Measurements from ENCODE around the gene MAD2L2.
A peak's percentile ranks its signal among the peaks of the same experiment; 100 is the strongest.

MAD2L2 gene

DNA sequence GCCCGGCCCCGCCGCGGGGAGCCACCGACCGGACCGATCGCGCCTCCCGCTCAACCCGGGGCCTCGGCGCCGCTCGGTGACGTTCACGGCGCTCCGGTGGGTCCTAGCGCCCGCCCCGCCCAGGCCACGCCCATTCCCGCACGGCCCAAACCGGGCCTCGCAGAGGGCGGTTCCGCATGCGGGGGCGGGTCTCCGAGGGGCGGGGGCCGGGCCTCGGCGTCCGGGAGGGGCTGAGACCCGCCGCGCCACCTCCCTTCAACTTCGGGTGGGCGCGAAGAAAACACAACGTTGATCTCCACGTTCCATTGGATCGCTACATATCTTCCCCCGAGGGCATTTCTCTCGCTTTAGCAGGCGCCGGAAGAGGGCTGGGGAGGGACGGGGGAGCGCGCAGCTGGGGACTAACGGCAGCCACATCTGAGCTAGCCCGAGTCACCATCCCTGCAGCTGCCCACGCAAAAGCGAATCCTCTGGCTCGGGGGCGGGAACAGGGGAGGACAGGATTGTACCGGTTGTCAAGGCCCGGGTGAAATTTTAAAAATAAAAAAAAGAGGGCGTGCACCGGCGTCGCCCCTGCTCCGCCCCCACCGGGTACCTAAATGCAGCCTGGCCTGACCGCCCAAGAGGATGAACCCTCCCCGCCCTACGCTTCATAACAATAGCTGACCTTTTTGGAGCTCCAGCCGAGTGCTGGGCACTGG is at the start of gene MAD2L2:
Gene MAD2L2, minus strand, starts transcription at position 78 of the 701 bp plus-strand sequence. CDS start 547 bp downstream, outside the sequence.
- peak within 1 kb of the TSS; percentile 99 for H3K4me3 Mint-ChIP-seq
- no peaks in the 10 kb centered on the region for H3K9me3 Mint-ChIP-seq
- peaks cover 26% of the 10 kb centered on the region for H3K4me1 Mint-ChIP-seq (ENCODE audit: low read depth)
- H3K27me3 Mint-ChIP-seq, result peaks cover 21% of the 10 kb centered on the region
- peak within 1 kb of the TSS; percentile 92 for H3K27ac Mint-ChIP-seq
- peaks cover 33% of the 10 kb centered on the region for H3K36me3 Mint-ChIP-seq (ENCODE audit: low read depth)
- intact Hi-C loops (cut with micrococcal nuclease), result no loop called here

DNA sequence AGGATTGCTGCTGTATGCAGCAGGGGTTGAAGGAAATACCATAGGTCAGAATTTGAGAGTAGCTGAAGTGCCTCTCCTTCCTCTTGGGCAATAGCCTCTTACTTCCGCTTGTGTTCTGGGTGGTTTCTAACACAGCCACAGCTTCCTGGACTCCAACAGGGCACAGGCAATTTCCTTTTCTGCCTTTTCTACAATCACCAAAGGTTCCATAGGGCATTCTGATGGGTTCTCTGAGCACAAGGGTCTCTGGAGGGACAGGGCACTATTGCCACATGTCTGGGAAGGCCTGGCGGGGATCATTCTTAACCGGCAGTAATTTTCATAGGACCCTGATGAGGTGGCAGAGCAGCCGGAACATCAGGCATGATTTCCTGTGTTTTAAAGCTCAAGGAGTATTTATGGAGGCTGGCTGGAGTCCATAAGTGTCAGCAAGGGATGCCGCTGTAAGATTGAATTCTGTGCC is 49.5 kb upstream of the MAD2L2 start:
- H3K4me3 Mint-ChIP-seq, result peak overlapping the region; percentile 58
- intact Hi-C loops (cut with micrococcal nuclease), result no loop called here
- H3K27ac Mint-ChIP-seq, result peak overlapping the region; percentile 30
- no peaks in the 10 kb centered on the region for H3K9me3 Mint-ChIP-seq
- no peaks in the 10 kb centered on the region for H3K27me3 Mint-ChIP-seq
- H3K36me3 Mint-ChIP-seq (ENCODE audit: low read depth), result no peaks in the 10 kb centered on the region
- peaks cover 64% of the 10 kb centered on the region for H3K4me1 Mint-ChIP-seq (ENCODE audit: low read depth)

DNA sequence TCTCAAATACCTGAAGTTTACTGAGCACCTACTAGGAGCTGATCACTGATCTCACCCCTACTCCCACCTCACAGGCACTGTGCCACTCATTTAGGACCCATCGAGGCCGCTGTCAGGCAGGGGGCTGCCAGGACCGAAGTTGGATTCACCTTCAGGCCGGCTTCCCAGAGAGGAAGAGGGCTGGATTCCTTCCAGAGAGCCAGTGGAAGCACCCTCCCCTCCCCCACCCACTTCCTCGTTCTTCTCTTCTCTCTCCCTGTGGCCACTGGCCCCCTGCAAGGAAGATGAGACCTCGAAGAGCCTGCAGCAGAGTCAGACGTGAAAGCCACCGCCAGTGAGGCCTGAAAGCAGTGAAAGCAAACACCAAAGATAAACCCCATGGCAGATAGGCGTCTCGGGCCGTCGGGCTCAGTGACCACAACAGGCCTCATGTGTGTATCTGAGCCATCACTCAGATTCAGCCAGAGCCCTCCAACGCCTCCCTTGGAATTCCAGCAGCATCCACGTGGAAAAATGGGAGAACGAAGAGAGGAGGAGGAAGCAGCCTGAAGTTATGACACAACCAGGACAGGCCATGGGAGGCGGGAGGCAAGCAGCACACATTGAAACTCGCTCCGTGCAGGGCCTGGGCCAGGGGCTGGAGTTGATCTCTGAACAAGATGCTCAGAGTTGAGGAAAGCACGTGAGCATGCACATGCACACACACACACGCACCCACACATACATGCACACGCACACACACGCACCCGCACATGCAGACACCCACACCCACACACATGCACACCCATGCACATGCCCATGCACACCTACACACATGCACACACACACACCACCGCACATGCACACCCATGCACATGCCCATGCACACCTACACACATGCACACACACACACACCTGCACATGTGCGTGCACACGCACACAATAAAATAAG is 48.8 kb upstream of the MAD2L2 start:
- intact Hi-C loops (cut with micrococcal nuclease), result no loop called here
- H3K27ac Mint-ChIP-seq, result peak overlapping the region; percentile 30
- H3K27me3 Mint-ChIP-seq, result no peaks in the 10 kb centered on the region
- peak overlapping the region; percentile 33 for H3K4me3 Mint-ChIP-seq
- H3K9me3 Mint-ChIP-seq, result no peaks in the 10 kb centered on the region
- H3K36me3 Mint-ChIP-seq (ENCODE audit: low read depth), result no peaks in the 10 kb centered on the region
- peaks cover 67% of the 10 kb centered on the region for H3K4me1 Mint-ChIP-seq (ENCODE audit: low read depth)

DNA sequence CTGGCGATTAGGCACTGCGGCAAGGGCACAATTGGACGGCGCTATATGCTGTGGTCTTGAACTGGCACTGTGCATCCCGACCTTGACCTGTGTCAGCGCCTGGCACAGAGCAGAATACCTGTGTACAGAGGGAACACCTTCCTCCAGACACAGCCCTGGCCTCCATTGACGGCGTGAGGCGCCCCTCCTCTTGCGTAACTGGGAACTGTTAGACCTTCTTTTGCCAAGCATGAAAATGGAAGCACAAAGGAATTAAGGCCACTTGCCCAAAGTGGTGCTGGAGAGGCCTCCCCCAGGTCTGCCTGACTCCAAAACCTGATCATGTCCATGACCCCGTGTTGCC is 48.2 kb upstream of the MAD2L2 start:
- peak overlapping the region; percentile 30 for H3K27ac Mint-ChIP-seq
- intact Hi-C loops (cut with micrococcal nuclease), result no loop called here
- H3K4me3 Mint-ChIP-seq, result no peak overlapping the region
- peaks cover 73% of the 10 kb centered on the region for H3K4me1 Mint-ChIP-seq (ENCODE audit: low read depth)
- H3K36me3 Mint-ChIP-seq (ENCODE audit: low read depth), result no peaks in the 10 kb centered on the region
- no peaks in the 10 kb centered on the region for H3K9me3 Mint-ChIP-seq
- H3K27me3 Mint-ChIP-seq, result no peaks in the 10 kb centered on the region

DNA sequence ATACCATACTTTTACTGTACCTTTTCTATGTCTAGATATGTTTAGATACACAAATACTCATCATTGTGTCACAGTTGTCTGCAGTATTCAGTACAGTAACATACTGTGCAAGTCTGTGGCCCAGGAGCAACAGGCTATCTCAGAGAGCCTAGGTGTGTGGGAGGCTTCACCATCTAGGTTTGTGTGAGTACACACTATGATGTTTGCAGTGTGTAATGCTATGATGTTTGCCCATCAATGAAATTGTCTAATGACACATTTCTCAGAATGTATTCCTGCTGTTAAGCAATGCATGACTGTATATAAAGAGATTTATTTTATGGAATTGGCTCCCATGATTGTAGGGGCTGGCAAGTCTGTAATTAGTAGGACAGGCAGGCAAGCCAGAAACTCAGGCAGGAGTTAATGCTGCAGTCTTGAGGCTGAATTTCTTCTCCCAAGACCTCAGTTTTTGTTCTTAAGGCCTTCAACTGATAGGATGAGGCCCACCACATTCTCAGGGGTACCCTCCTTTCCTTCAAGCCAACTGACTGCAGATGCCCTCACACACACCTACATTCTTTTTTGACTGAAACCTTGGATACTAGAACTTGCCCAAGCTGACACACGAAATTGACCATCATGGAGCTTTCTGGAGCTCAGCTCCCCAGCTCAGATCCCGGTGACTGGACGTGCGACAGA is 47.3 kb upstream of the MAD2L2 start:
- intact Hi-C loops (cut with micrococcal nuclease), result no loop called here
- Mint-ChIP-seq H3K36me3 (ENCODE audit: low read depth) (no peaks in the 10 kb centered on the region), H3K27ac (no peak overlapping the region), H3K9me3 (no peaks in the 10 kb centered on the region), H3K27me3 (no peaks in the 10 kb centered on the region), H3K4me1 (ENCODE audit: low read depth) (peaks cover 73% of the 10 kb centered on the region), H3K4me3 (no peak overlapping the region)

DNA sequence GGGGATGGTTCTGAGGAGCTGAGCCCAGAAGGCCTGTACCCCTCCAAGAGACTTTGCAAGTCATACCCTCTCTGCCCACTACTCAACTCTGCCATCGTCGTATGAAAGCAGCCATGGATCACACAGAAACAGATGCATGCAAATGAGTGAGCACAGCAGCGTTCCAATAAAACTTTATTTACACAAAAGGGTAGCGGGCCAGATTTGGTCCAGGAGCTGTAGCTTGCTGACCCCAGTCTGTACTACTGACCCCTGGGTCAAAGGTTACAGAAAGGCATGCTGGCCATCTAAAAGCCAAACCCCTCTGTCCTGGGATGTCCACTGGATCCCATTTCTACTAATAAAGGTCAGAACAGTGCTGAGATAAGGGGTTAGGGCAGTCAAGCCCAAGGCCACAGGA is 46.2 kb upstream of the MAD2L2 start:
- H3K4me1 Mint-ChIP-seq (ENCODE audit: low read depth), result peaks cover 67% of the 10 kb centered on the region

DNA sequence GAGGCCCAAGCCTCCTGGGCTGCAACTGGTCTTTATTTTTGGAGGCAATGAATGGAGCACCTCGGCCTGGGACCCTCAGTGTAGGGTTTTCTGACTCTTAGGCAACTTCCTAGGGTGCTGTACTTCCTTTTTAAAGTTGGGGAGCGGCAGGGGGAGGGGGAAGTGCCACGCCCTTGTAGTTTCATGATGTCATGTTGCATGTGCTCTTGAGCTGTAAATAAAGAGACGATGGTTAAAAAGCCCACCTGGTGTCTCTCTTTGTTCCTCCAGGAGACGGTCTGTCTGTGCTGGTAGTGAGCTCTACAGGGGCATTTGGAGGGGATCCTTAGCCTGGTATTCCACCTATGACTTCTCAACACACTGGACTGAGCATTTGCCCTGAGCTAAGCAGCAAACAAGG is 44.7 kb upstream of the MAD2L2 start:
- Mint-ChIP-seq H3K27ac (peak overlapping the region; percentile 47), H3K9me3 (no peaks in the 10 kb centered on the region), H3K27me3 (no peaks in the 10 kb centered on the region), H3K36me3 (ENCODE audit: low read depth) (no peaks in the 10 kb centered on the region), H3K4me1 (ENCODE audit: low read depth) (peaks cover 52% of the 10 kb centered on the region), H3K4me3 (no peak overlapping the region)
- intact Hi-C loops (cut with micrococcal nuclease), result no loop called here

More for the DNA sequence above, 46.2 kb upstream of the MAD2L2 start:
- Mint-ChIP-seq H3K4me3 (no peak overlapping the region), H3K27me3 (no peaks in the 10 kb centered on the region), H3K9me3 (no peaks in the 10 kb centered on the region), H3K36me3 (ENCODE audit: low read depth) (no peaks in the 10 kb centered on the region), H3K27ac (no peak overlapping the region)
- intact Hi-C loops (cut with micrococcal nuclease), result no loop called here

DNA sequence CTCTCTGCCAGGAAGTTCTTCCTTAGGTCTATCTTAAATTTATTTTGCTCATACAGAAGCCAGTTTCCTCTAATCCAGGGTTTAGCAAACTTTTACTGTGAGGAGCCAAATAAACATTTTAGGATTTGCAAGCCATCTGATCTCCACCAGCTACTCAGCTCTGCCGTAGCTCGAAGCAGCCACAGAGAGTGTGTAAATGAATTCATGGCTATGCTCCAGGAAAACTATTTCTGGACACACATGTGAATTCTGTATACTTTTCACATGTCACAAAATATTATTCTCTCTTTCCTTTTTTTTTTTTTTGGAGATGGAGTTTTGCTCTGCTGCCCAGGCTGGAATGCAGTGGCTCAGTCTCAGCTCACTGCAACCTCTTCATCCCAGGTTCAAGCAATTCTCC is 41.6 kb upstream of the MAD2L2 start:
- intact Hi-C loops (cut with micrococcal nuclease), result no loop called here
- Mint-ChIP-seq H3K27me3 (no peaks in the 10 kb centered on the region), H3K36me3 (ENCODE audit: low read depth) (no peaks in the 10 kb centered on the region), H3K4me1 (ENCODE audit: low read depth) (peaks cover 41% of the 10 kb centered on the region), H3K27ac (no peak overlapping the region), H3K9me3 (no peaks in the 10 kb centered on the region), H3K4me3 (no peak overlapping the region)

DNA sequence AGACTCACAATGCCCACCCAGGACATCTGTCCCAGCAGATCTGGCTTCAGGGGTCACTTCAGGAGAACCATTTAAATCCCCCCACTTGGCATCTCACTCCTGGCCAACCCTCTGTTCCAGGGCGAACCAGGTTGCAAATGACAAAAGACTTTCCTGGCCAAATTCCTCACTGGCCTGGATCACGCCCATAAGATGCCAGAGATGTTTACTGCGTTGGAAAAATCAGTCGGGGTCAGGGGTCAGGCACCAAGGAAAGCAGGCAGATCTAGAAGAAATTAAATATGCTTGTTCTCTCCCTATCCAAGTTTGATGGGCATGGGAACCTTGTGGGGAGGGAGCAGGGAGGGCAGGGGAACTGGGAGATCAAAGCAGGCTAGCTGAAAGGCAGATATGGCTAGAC is 40.4 kb upstream of the MAD2L2 start:
- H3K27me3 Mint-ChIP-seq, result no peaks in the 10 kb centered on the region
- no peaks in the 10 kb centered on the region for H3K36me3 Mint-ChIP-seq (ENCODE audit: low read depth)
- H3K4me3 Mint-ChIP-seq, result no peak overlapping the region
- no peak overlapping the region for H3K27ac Mint-ChIP-seq
- intact Hi-C loops (cut with micrococcal nuclease), result no loop called here
- H3K4me1 Mint-ChIP-seq (ENCODE audit: low read depth), result peaks cover 33% of the 10 kb centered on the region
- no peaks in the 10 kb centered on the region for H3K9me3 Mint-ChIP-seq

DNA sequence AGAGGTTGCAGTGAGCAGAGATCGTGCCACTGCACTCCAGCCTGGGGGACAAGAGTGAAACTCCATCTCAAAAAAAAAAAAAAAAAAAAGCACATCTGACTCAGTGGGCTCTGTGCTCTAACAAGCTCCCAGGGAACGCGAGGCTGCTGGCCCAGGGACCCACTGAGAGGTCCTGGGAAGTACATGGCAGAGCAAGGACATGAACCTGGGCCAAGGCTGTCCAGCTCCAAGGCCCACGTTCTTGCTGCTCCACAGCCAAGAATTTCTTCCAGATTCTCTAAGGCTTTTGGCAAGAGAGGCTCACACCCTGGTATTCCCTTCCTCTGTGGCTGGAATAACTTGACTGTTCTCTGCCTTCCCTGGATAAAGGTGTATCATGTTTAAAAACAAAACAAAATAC is 39.6 kb upstream of the MAD2L2 start:
- intact Hi-C loops (cut with micrococcal nuclease), result no loop called here
- H3K4me3 Mint-ChIP-seq, result no peak overlapping the region
- no peaks in the 10 kb centered on the region for H3K9me3 Mint-ChIP-seq
- H3K36me3 Mint-ChIP-seq (ENCODE audit: low read depth), result no peaks in the 10 kb centered on the region
- peaks cover 26% of the 10 kb centered on the region for H3K4me1 Mint-ChIP-seq (ENCODE audit: low read depth)
- H3K27me3 Mint-ChIP-seq, result no peaks in the 10 kb centered on the region
- H3K27ac Mint-ChIP-seq, result no peak overlapping the region

DNA sequence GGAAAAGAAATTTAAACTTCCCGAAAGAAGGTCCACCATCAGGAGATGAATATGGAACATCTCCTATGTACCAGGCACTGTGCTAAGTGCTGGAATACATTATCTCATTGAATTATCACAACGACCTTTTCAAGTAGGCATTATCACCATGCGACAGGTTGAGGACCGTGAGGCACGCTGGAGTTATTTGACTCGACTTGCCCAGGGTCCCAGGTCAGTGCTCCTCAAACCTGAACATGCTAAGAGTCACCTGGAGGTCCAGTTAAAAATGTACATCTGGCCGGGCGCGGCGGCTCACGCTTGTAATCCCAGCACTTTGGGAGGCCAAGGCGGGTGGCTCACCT is 39.1 kb upstream of the MAD2L2 start:
- intact Hi-C loops (cut with micrococcal nuclease), result no loop called here
- Mint-ChIP-seq H3K4me1 (ENCODE audit: low read depth) (peaks cover 20% of the 10 kb centered on the region), H3K27me3 (no peaks in the 10 kb centered on the region), H3K27ac (peak overlapping the region; percentile 92), H3K36me3 (ENCODE audit: low read depth) (no peaks in the 10 kb centered on the region), H3K9me3 (no peaks in the 10 kb centered on the region), H3K4me3 (no peak overlapping the region)

DNA sequence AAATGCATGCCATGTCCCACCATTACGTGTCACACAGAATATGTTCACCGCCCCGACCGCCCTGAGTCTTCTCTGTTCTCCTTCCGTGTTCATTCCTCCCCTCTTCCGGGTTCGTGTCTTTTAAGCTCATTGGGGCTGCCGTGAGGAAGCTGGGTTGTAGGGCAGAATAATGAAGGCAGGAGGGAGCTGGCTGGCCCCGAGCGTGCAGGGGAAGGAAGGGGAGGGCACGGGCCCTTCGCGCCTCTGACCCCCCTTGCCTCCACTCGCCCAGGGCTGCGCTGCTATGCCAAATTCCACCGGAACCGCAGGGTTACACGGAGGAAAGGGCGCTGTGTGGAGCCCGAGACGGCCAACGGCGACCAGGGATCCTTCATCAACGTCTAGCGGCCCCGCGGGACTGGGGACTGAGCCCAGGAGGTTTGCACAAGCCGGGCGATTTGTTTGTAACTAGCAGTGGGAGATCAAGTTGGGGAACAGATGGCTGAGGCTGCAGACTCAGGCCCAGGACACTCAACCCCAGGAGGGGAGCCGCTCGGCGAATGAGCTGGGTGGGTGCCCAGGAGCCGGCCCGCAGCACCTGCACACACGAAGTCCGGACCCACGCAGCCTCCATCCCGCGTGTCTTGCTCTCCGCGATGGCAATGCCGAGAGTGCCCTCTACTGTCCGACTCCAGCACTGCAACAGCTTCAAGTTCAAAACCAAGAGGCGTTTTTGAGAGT is 38.5 kb upstream of the MAD2L2 start:
- no peaks in the 10 kb centered on the region for H3K27me3 Mint-ChIP-seq
- no peaks in the 10 kb centered on the region for H3K9me3 Mint-ChIP-seq
- no peaks in the 10 kb centered on the region for H3K36me3 Mint-ChIP-seq (ENCODE audit: low read depth)
- H3K4me1 Mint-ChIP-seq (ENCODE audit: low read depth), result peaks cover 15% of the 10 kb centered on the region
- H3K4me3 Mint-ChIP-seq, result peak overlapping the region; percentile 79
- intact Hi-C loops (cut with micrococcal nuclease), result loop anchor here (1.0 kb wide), 1 partner anchor 69 kb away; no protein-coding TSS in a partner anchor
- H3K27ac Mint-ChIP-seq, result peak overlapping the region; percentile 92

DNA sequence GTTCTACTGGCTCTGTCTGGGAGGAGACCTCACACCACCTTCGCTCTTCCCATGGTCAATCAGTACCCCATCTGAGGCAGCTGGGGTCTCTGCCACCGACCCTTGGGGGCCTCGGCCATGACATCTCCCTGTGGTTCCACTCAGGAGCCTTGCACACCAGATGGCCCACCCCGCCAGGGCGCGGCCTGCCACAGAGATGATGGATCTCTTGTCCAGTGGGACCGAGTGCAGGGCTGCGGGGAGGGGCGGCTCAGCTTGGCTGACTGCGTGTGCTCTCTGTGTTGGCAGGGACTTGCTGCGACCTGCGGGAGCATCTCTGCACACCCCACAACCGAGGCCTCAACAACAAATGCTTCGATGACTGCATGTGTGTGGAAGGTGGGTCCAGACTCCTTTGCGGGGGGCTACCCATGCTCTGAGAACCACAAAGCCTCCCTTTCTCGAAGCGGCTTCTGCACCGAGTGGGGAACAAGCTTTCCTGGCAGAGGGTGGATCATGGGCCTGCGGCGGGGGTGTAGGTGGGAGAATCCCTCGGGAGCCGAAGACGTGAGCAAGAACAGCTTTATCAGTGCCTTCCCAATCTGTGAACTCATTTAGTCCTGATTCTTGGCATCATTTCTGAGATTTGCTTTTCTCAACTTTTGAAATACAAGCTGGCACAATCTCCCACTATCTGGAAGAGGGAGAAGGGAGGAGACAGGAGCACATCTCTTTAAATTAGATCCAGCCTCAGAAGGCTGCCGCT is 34.1 kb upstream of the MAD2L2 start:
- no peaks in the 10 kb centered on the region for H3K9me3 Mint-ChIP-seq
- H3K4me3 Mint-ChIP-seq, result no peak overlapping the region
- intact Hi-C loops (cut with micrococcal nuclease), result no loop called here
- no peaks in the 10 kb centered on the region for H3K36me3 Mint-ChIP-seq (ENCODE audit: low read depth)
- no peak overlapping the region for H3K27ac Mint-ChIP-seq
- peaks cover 6% of the 10 kb centered on the region for H3K27me3 Mint-ChIP-seq
- H3K4me1 Mint-ChIP-seq (ENCODE audit: low read depth), result peaks cover 11% of the 10 kb centered on the region

Data from dendritic cell treated with granulocyte-macrophage colony-stimulating factor and Interleukin-4, amounts not matched to agents 40 ng/mL and 50 ng/mL, for 4 days (primary cell).